ENCODE measurements around the gene AP1S3.
"Not testable (repeated sequence)": the region's sequence is repeated elsewhere in the genome, so short reads cannot be mapped to it uniquely, and the experiment has no call there.

Gene AP1S3

GRCh38 chr2:223801736-223802135 is 35.6 kb downstream of the AP1S3 start:
- no peak for DNase-seq (ENCODE audit: low read depth)

- no peak for DNase-seq (ENCODE audit: low read depth)
These were observed 36.5 kb downstream of the AP1S3 start for GRCh38 chr2:223800908-223801307.

GRCh38 chr2:223797811-223798721 is 39.3 kb downstream of the AP1S3 start:
- DNase-seq (ENCODE audit: low read depth), result no peak

- no peak for DNase-seq (ENCODE audit: low read depth)
These were observed 40.3 kb downstream of the AP1S3 start for GRCh38 chr2:223797037-223797436.

- no peak for DNase-seq (ENCODE audit: low read depth)
These were observed 48.0 kb downstream of the AP1S3 start for GRCh38 chr2:223789423-223789822.

GRCh38 chr2:223788826-223789225 is 48.6 kb downstream of the AP1S3 start:
- no peak for DNase-seq (ENCODE audit: low read depth)

- DNase-seq (ENCODE audit: low read depth), result not testable (repeated sequence)
These were observed 49.3 kb downstream of the AP1S3 start for GRCh38 chr2:223788106-223788505.

GRCh38 chr2:223787358-223787757 is 50.0 kb downstream of the AP1S3 start:
- no peak for DNase-seq (ENCODE audit: low read depth)

GRCh38 chr2:223786943-223787342 is 50.4 kb downstream of the AP1S3 start:
- DNase-seq (ENCODE audit: low read depth), result no peak

- no peak for DNase-seq (ENCODE audit: low read depth)
These were observed 51.1 kb downstream of the AP1S3 start for GRCh38 chr2:223786236-223786635.

- DNase-seq (ENCODE audit: low read depth), result no peak
These were observed 53.1 kb downstream of the AP1S3 start for GRCh38 chr2:223784221-223784772.

- no peak for DNase-seq (ENCODE audit: low read depth)
These were observed 54.8 kb downstream of the AP1S3 start for GRCh38 chr2:223782629-223783028.

- DNase-seq (ENCODE audit: low read depth), result no peak
These were observed 55.8 kb downstream of the AP1S3 start for GRCh38 chr2:223781560-223781959.

GRCh38 chr2:223779877-223780276 is 57.5 kb downstream of the AP1S3 start:
- DNase-seq (ENCODE audit: low read depth), result peak; percentile 3

- no peak for DNase-seq (ENCODE audit: low read depth)
These were observed 63.2 kb downstream of the AP1S3 start for GRCh38 chr2:223774193-223774592.

GRCh38 chr2:223772363-223772762 is 65.0 kb downstream of the AP1S3 start:
- no peak for DNase-seq (ENCODE audit: low read depth)

GRCh38 chr2:223771475-223771874 is 65.9 kb downstream of the AP1S3 start:
- DNase-seq (ENCODE audit: low read depth), result no peak

GRCh38 chr2:223768179-223768578 is 69.2 kb downstream of the AP1S3 start:
- no peak for DNase-seq (ENCODE audit: low read depth)

GRCh38 chr2:223767341-223767740 is 70.0 kb downstream of the AP1S3 start:
- no peak for DNase-seq (ENCODE audit: low read depth)

GRCh38 chr2:223765221-223765785 is 72.1 kb downstream of the AP1S3 start:
- no peak for DNase-seq (ENCODE audit: low read depth)

- no peak for DNase-seq (ENCODE audit: low read depth)
These were observed 72.6 kb downstream of the AP1S3 start for GRCh38 chr2:223764796-223765195.

GRCh38 chr2:223762853-223763252 is 74.5 kb downstream of the AP1S3 start:
- DNase-seq (ENCODE audit: low read depth), result no peak

- not testable (repeated sequence) for DNase-seq (ENCODE audit: low read depth)
These were observed 75.6 kb downstream of the AP1S3 start for GRCh38 chr2:223761746-223762145.
